ENCODE results near the gene NFAM1. TPM values are rescaled to one million over a fixed set of nuclear protein-coding genes. Genes with fewer than 3 reads are reported as not detected.

NFAM1 gene
- total and polyA plus RNA-seq, 2 experiments from 2014 or later, result 0.11 to 0.49 TPM

DNA sequence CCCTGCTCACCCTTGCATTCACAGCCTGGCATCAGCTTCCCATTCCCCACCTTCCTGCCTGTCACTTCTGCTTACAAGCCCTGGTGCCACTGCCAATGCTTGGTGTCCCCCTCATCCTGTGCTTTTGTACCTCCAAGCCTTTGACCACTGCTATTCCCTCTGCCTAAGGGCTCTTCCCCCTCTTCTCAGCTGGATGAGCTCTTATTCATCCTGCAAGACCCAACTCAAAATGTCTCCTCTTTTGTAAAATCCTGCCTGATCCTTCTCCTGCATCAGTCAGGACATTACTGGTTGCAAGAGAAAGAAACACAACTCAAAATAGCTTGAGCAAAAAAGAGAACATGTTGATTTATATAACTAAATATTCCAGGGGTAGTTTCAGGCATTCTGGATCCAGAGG, 94.8 kb downstream of the NFAM1 start (continued):
- TF ChIP-seq, protein P1, sequence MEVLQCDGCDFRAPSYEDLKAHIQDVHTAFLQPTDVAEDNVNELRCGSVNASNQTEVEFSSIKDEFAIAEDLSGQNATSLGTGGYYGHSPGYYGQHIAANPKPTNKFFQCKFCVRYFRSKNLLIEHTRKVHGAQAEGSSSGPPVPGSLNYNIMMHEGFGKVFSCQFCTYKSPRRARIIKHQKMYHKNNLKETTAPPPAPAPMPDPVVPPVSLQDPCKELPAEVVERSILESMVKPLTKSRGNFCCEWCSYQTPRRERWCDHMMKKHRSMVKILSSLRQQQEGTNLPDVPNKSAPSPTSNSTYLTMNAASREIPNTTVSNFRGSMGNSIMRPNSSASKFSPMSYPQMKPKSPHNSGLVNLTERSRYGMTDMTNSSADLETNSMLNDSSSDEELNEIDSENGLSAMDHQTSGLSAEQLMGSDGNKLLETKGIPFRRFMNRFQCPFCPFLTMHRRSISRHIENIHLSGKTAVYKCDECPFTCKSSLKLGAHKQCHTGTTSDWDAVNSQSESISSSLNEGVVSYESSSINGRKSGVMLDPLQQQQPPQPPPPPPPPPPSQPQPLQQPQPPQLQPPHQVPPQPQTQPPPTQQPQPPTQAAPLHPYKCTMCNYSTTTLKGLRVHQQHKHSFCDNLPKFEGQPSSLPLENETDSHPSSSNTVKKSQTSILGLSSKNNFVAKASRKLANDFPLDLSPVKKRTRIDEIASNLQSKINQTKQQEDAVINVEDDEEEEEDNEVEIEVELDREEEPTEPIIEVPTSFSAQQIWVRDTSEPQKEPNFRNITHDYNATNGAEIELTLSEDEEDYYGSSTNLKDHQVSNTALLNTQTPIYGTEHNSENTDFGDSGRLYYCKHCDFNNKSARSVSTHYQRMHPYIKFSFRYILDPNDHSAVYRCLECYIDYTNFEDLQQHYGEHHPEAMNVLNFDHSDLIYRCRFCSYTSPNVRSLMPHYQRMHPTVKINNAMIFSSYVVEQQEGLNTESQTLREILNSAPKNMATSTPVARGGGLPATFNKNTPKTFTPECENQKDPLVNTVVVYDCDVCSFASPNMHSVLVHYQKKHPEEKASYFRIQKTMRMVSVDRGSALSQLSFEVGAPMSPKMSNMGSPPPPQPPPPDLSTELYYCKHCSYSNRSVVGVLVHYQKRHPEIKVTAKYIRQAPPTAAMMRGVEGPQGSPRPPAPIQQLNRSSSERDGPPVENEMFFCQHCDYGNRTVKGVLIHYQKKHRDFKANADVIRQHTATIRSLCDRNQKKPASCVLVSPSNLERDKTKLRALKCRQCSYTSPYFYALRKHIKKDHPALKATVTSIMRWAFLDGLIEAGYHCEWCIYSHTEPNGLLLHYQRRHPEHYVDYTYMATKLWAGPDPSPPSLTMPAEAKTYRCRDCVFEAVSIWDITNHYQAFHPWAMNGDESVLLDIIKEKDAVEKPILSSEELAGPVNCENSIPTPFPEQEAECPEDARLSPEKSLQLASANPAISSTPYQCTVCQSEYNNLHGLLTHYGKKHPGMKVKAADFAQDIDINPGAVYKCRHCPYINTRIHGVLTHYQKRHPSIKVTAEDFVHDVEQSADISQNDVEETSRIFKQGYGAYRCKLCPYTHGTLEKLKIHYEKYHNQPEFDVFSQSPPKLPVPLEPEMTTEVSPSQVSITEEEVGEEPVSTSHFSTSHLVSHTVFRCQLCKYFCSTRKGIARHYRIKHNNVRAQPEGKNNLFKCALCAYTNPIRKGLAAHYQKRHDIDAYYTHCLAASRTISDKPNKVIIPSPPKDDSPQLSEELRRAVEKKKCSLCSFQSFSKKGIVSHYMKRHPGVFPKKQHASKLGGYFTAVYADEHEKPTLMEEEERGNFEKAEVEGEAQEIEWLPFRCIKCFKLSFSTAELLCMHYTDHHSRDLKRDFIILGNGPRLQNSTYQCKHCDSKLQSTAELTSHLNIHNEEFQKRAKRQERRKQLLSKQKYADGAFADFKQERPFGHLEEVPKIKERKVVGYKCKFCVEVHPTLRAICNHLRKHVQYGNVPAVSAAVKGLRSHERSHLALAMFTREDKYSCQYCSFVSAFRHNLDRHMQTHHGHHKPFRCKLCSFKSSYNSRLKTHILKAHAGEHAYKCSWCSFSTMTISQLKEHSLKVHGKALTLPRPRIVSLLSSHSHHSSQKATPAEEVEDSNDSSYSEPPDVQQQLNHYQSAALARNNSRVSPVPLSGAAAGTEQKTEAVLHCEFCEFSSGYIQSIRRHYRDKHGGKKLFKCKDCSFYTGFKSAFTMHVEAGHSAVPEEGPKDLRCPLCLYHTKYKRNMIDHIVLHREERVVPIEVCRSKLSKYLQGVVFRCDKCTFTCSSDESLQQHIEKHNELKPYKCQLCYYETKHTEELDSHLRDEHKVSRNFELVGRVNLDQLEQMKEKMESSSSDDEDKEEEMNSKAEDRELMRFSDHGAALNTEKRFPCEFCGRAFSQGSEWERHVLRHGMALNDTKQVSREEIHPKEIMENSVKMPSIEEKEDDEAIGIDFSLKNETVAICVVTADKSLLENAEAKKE (CRISPR knock-in tag; IDR thresholded peaks at IDR 0.05), result no peak
- TF ChIP-seq, protein P2, sequence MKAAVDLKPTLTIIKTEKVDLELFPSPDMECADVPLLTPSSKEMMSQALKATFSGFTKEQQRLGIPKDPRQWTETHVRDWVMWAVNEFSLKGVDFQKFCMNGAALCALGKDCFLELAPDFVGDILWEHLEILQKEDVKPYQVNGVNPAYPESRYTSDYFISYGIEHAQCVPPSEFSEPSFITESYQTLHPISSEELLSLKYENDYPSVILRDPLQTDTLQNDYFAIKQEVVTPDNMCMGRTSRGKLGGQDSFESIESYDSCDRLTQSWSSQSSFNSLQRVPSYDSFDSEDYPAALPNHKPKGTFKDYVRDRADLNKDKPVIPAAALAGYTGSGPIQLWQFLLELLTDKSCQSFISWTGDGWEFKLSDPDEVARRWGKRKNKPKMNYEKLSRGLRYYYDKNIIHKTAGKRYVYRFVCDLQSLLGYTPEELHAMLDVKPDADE (IDR thresholded peaks at IDR 0.05), result no peak
- TF ChIP-seq EZH2phosphoT487 (IDR thresholded peaks at IDR 0.05; ENCODE audit: unreplicated experiment), result no peak
- TF ChIP-seq STAT1 (IDR thresholded peaks at IDR 0.05; ENCODE audit: unreplicated experiment), result no peak

DNA sequence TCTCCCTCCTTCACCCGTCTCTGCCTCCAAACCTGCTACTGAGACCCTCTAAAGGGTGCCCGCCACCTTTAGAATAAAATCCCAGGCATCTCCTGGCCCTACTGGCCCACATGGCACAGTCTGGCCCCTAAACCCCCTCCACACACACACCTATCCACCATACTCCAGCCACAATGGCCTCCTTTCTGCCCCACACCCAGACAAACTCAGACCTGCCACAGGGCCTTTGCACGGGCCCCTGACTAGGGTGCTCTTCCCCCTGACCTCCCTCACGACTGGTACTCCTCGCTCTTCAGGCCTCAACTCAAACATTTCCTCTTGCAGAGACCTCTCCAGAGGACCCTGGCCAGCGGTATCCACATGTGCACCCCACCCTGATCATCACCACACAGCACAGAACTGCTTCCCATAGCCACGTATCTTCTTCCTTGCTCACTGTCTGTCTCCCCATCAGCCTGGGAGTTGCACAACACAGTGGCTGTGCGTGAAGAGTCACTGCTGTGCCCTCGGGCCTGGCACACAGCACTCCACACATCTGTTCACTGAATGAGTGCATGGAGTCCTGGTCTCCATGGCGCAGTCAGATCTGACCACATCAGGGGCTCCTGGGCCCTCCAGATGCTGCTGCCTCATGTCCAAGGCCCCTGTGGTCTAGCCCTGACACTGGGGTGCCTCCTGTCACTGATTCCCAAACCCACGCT, 95.5 kb downstream of the NFAM1 start:
- no peaks in the 10 kb centered on the region for H3K36me3 ChIP-seq (ENCODE audit: insufficient read depth)
- no peak overlapping the region for H3K4me3 Mint-ChIP-seq
- peaks cover 5% of the 10 kb centered on the region; the same call in 1 of the 2 replicates for H4K20me1 ChIP-seq (replicated peaks; ENCODE audit: insufficient read depth)
- no peaks in the 10 kb centered on the region for H3K36me3 Mint-ChIP-seq (ENCODE audit: low read depth)
- no peak overlapping the region for H3K27ac Mint-ChIP-seq
- H3K4me3 ChIP-seq, result no peak overlapping the region
- H2AFZ ChIP-seq, result no peak overlapping the region
- TF ChIP-seq, protein P1 (CRISPR knock-in tag; IDR thresholded peaks at IDR 0.05), result no peak
- TF ChIP-seq, protein P3, sequence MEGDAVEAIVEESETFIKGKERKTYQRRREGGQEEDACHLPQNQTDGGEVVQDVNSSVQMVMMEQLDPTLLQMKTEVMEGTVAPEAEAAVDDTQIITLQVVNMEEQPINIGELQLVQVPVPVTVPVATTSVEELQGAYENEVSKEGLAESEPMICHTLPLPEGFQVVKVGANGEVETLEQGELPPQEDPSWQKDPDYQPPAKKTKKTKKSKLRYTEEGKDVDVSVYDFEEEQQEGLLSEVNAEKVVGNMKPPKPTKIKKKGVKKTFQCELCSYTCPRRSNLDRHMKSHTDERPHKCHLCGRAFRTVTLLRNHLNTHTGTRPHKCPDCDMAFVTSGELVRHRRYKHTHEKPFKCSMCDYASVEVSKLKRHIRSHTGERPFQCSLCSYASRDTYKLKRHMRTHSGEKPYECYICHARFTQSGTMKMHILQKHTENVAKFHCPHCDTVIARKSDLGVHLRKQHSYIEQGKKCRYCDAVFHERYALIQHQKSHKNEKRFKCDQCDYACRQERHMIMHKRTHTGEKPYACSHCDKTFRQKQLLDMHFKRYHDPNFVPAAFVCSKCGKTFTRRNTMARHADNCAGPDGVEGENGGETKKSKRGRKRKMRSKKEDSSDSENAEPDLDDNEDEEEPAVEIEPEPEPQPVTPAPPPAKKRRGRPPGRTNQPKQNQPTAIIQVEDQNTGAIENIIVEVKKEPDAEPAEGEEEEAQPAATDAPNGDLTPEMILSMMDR (conservative IDR thresholded peaks at IDR 0.05; ENCODE audit: low read depth in 2 of 2), result no peak
- peaks cover 23% of the 10 kb centered on the region for H3K27me3 Mint-ChIP-seq (ENCODE audit: insufficient read depth, low read depth, poor library complexity)
- H3K27ac ChIP-seq (ENCODE audit: low read depth), result no peak overlapping the region
- H3K9me2 ChIP-seq (ENCODE audit: insufficient read depth), result no peaks in the 10 kb centered on the region
- peaks cover 4% of the 10 kb centered on the region; the same call in 1 of the 2 replicates for H3K4me1 ChIP-seq (ENCODE audit: insufficient read depth)
- no peak for DNase-seq (ENCODE audit: low spot score)
- ATAC-seq, result no peak
- peaks cover 28% of the 10 kb centered on the region for H3K4me1 Mint-ChIP-seq
- H3K9me3 Mint-ChIP-seq, result no peaks in the 10 kb centered on the region
- no peaks in the 10 kb centered on the region for H3F3A ChIP-seq (replicated peaks; ENCODE audit: low read depth)
- no peak overlapping the region for H3K4me2 ChIP-seq
- peaks cover 3% of the 10 kb centered on the region for H3K79me2 ChIP-seq (replicated peaks; ENCODE audit: insufficient read depth)
- no peaks in the 10 kb centered on the region for H3K27me3 ChIP-seq (ENCODE audit: insufficient read depth)

Data from GM23338 (cell line).